Measurements from ENCODE around the gene USP20. TPM values are rescaled to one million over a fixed set of nuclear protein-coding genes. Genes with fewer than 3 reads are reported as not detected.
A peak's percentile ranks its signal among the peaks of the same experiment; 100 is the strongest.

USP20 gene
- total RNA-seq, 1 donor from 2014 or later, result 39.2 TPM

DNA sequence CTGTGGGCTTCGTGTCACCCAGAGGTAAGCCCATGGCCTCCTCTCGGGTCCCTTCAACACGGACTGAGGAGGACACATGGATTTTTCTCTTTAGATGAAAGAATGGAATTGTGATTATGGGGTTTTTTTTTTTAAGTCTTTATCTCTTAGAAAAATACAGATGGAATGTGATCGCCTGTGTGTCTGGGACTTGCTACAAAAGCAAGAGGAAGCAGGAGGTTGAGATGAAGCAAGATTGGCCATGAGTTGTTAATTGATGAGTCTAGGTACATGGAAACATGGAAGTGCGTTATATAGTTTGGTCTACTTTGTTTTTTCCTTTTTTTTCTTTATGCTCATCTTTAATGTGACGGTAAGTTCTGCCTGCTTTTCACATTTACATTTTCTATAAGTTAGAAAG is 14.6 kb downstream of the USP20 start:
- Mint-ChIP-seq H3K27ac (no peak overlapping the region), H3K4me3 (no peak overlapping the region), H3K36me3 (peaks cover 27% of the 10 kb centered on the region)

DNA sequence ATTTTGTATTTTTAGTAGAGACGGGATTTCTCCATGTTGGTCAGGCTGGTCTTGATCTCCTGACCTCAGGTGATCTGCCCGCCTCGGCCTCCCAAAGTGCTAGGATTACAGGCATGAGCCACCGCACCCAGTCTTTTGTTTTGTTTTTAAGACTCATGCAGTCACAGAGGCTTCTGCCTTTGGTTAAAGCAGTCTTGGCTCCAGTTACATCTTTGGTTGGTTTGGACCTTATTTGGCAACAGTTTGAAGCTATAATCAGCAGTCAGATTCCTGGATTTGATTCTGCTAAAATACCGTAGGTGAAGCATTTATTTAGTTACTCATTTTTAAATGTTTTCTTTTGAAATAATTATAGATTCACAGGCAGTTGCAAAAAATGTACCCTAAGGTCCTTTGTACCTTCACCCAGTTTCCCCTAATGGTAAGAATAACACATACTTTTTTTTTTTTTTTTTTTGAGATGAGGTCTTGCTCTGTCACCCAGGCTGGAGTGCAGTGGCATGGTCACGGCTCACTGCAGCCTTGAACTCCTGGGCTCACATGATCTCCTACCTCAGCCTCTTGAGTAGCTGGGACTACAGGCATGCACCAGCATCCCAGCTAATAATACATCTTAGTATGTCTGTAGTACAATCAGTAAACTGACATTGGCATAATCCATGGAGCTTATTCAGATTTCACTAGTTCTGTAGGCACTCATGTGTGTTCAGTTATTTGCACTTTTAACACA is 15.7 kb downstream of the USP20 start:
- Mint-ChIP-seq H3K27ac (peak overlapping the region; percentile 93), H3K27me3 (no peaks in the 10 kb centered on the region), H3K36me3 (peaks cover 27% of the 10 kb centered on the region), H3K4me3 (peak overlapping the region; percentile 19), H3K4me1 (ENCODE audit: unreplicated experiment) (peaks cover 21% of the 10 kb centered on the region), H3K9me3 (no peaks in the 10 kb centered on the region)
- no peak for DNase-seq (ENCODE audit: extremely low spot score, unreplicated experiment)
- TF ChIP-seq, protein P1, sequence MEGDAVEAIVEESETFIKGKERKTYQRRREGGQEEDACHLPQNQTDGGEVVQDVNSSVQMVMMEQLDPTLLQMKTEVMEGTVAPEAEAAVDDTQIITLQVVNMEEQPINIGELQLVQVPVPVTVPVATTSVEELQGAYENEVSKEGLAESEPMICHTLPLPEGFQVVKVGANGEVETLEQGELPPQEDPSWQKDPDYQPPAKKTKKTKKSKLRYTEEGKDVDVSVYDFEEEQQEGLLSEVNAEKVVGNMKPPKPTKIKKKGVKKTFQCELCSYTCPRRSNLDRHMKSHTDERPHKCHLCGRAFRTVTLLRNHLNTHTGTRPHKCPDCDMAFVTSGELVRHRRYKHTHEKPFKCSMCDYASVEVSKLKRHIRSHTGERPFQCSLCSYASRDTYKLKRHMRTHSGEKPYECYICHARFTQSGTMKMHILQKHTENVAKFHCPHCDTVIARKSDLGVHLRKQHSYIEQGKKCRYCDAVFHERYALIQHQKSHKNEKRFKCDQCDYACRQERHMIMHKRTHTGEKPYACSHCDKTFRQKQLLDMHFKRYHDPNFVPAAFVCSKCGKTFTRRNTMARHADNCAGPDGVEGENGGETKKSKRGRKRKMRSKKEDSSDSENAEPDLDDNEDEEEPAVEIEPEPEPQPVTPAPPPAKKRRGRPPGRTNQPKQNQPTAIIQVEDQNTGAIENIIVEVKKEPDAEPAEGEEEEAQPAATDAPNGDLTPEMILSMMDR (conservative IDR thresholded peaks at IDR 0.05), result no peak

More for the DNA sequence above, 14.6 kb downstream of the USP20 start:
- no peaks in the 10 kb centered on the region for H3K9me3 Mint-ChIP-seq
- no peaks in the 10 kb centered on the region for H3K27me3 Mint-ChIP-seq
- TF ChIP-seq, protein P1 (conservative IDR thresholded peaks at IDR 0.05), result no peak
- H3K4me1 Mint-ChIP-seq (ENCODE audit: unreplicated experiment), result peaks cover 21% of the 10 kb centered on the region
- no peak for DNase-seq (ENCODE audit: extremely low spot score, unreplicated experiment)

DNA sequence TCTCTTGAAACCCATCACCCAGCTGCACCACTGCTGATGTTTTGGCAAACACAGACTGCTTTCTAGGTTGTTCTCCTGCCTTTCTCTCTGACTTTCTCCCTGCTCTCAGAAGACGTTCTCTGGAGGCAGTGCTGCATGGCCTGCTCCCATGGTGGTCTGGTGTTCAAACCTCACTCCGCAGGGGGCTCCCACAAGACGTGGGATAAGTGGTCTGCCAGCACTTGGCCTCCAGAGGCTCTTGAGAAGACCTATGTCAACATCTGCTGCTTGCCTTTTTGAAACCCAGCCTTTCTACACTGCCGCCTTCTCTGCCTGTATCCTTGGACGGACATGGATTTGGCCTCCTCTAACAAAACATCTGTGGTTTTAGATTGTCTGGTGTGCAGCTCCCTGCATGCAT is 16.6 kb downstream of the USP20 start:
- TF ChIP-seq, protein P1 (conservative IDR thresholded peaks at IDR 0.05), result no peak
- Mint-ChIP-seq H3K4me1 (ENCODE audit: unreplicated experiment) (peaks cover 21% of the 10 kb centered on the region), H3K9me3 (no peaks in the 10 kb centered on the region), H3K4me3 (peak overlapping the region; percentile 38), H3K27me3 (no peaks in the 10 kb centered on the region), H3K36me3 (peaks cover 27% of the 10 kb centered on the region), H3K27ac (peak overlapping the region; percentile 93)
- no peak for DNase-seq (ENCODE audit: extremely low spot score, unreplicated experiment)

DNA sequence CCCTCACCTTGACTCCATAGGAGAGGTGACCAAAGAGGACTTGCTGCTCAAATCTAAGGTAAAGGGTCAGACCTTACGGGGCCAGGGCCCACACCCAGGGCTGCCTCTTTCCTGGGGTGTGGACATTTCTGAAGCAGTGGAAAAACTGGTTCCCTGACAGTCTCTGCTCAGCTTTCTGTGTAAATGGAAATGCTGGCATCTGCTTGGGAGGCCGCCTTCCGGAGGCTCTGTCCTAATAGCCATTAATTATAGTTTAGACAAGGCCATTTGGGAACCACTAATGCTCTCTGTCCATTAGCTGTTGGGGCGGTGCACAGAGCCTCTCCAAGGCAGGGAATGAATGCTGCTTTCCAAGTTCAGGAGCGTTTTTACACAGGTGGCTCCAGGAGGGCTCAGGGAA is 17.3 kb downstream of the USP20 start:
- Mint-ChIP-seq H3K27ac (peak overlapping the region; percentile 93), H3K27me3 (no peaks in the 10 kb centered on the region), H3K4me1 (ENCODE audit: unreplicated experiment) (peaks cover 21% of the 10 kb centered on the region), H3K9me3 (no peaks in the 10 kb centered on the region), H3K36me3 (peaks cover 27% of the 10 kb centered on the region), H3K4me3 (peak overlapping the region; percentile 38)
- TF ChIP-seq, protein P1 (conservative IDR thresholded peaks at IDR 0.05), result no peak
- no peak for DNase-seq (ENCODE audit: extremely low spot score, unreplicated experiment)

DNA sequence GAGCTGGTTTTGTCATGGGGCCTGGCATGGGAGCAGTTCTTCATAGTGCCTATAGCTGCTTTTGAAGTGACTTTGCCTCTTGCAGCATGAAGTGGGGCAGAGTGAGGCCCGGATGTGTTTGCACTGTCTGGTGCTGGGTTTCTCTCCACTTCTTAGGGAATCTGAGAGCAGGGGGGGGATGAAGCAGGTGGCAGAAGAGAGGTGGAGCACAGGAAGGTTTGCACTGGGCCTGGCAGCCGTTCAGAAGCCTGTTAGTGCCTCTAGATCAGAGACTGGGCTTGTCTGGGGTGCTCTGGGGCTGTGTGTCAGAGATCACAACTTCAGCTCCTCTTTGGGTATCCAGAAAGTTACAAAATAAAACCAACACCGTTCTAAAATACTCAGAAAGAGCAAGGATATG is 18.4 kb downstream of the USP20 start:
- peaks cover 27% of the 10 kb centered on the region for H3K36me3 Mint-ChIP-seq
- no peaks in the 10 kb centered on the region for H3K9me3 Mint-ChIP-seq
- peak overlapping the region; percentile 93 for H3K27ac Mint-ChIP-seq
- H3K27me3 Mint-ChIP-seq, result no peaks in the 10 kb centered on the region
- H3K4me1 Mint-ChIP-seq (ENCODE audit: unreplicated experiment), result peaks cover 21% of the 10 kb centered on the region
- H3K4me3 Mint-ChIP-seq, result no peak overlapping the region
- TF ChIP-seq, protein P1 (conservative IDR thresholded peaks at IDR 0.05), result no peak
- no peak for DNase-seq (ENCODE audit: extremely low spot score, unreplicated experiment)
